ENCODE data around the gene HES6. TPM values are rescaled to one million over a fixed set of nuclear protein-coding genes. Genes with fewer than 3 reads are reported as not detected.

Gene HES6
- total RNA-seq, 4 donors from 2014 or later, result 10.9 to 49.1 (median 27.2) TPM

DNA sequence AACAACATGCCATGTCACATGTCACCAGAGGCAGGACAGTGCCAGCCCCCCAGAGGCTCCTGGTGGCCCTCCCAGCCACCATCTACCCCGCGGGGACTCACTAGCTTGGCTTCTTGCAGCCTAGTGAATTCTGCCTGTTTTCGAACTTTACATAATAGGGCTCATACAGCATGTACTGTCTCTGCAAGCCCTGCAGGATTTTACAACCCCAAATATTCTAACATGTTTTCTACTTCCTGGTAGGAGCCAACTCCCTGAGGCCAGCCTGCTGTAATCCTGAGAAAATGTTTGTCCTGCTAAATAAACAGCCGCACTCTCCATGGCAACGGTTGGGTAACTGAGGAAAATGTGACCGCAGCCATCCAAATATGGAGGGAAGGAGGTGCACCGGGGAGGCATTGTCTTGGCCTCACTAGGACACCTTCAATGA lies 45.8 kb upstream of the HES6 start:
- peak; percentile 67 to 83 for DNase-seq
- H3K9me3 ChIP-seq, result no peaks in the 10 kb centered on the region
- H3K4me1 ChIP-seq, result peaks cover 59 to 68% of the 10 kb centered on the region in 2 donors
- no peaks in the 10 kb centered on the region for H3K27me3 ChIP-seq
- H3K36me3 ChIP-seq, result no peaks in the 10 kb centered on the region
- peak; percentile 5 for ATAC-seq
- peak overlapping the region in 1 of 4 donors; percentile 72 for H3K4me3 ChIP-seq
- intact Hi-C loops (cut with DNase I; ENCODE audit: low total_unique reads) (loop anchor here (2.0 kb wide), 1 partner anchor 43 kb away; no protein-coding TSS in a partner anchor), in situ Hi-C loops (cut with MboI; ENCODE audit: low sequenced_read_pairs in 4 of 4) (no loop called here)
- TF ChIP-seq, protein P1, sequence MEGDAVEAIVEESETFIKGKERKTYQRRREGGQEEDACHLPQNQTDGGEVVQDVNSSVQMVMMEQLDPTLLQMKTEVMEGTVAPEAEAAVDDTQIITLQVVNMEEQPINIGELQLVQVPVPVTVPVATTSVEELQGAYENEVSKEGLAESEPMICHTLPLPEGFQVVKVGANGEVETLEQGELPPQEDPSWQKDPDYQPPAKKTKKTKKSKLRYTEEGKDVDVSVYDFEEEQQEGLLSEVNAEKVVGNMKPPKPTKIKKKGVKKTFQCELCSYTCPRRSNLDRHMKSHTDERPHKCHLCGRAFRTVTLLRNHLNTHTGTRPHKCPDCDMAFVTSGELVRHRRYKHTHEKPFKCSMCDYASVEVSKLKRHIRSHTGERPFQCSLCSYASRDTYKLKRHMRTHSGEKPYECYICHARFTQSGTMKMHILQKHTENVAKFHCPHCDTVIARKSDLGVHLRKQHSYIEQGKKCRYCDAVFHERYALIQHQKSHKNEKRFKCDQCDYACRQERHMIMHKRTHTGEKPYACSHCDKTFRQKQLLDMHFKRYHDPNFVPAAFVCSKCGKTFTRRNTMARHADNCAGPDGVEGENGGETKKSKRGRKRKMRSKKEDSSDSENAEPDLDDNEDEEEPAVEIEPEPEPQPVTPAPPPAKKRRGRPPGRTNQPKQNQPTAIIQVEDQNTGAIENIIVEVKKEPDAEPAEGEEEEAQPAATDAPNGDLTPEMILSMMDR (IDR thresholded peaks at IDR 0.05 in 4 of 5, conservative IDR thresholded peaks at IDR 0.05 in 1 of 5), result no peak
- no peak for TF ChIP-seq POLR2A (IDR thresholded peaks at IDR 0.05)
- peak overlapping the region; percentile 90 to 96 (median 92) for H3K27ac ChIP-seq

DNA sequence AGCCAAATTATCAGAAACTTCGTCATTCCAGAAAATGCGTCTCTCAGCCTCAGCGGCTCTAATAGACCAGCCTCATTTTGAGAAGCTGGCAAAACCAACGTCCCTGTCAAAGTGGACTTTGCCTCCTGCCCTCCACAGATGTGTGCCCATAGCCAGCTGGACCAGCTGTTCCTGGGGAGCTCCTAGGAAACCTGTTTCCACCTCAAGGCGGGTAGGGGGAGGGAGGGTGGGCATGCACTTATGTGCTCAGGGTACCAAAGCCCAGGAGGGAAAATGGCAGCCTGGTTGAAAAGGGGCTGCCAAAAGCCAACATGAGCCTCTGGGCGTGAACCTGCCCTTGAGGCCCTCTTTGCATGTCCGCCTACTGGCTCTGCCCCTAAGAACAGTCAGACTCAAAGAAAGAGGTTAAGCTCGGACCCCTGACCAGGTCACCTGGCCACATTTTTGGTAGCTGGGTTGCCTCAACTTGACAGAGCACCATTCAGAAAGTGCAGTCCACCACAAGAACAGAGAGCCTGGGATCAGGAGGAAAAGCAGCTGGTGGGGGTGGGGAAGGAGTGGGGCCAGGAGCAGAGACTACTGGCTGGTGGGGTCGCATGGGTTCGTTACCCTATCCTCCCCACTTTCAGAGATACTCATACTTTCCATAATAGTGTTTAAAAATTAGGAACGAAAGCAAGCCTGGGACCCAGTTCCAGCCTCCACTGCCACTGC lies 45.1 kb upstream of the HES6 start:
- no peak overlapping the region for H3K4me3 ChIP-seq
- TF ChIP-seq, protein P1 (IDR thresholded peaks at IDR 0.05 in 4 of 5, conservative IDR thresholded peaks at IDR 0.05 in 1 of 5), result no peak
- TF ChIP-seq POLR2A (IDR thresholded peaks at IDR 0.05), result no peak
- H3K4me1 ChIP-seq, result peaks cover 61 to 68% of the 10 kb centered on the region in 2 donors
- H3K27me3 ChIP-seq, result no peaks in the 10 kb centered on the region
- intact Hi-C loops (cut with DNase I; ENCODE audit: low total_unique reads) (no loop called here), in situ Hi-C loops (cut with MboI; ENCODE audit: low sequenced_read_pairs in 4 of 4) (no loop called here)
- DNase-seq (no peak), ATAC-seq (no peak)
- H3K9me3 ChIP-seq, result no peaks in the 10 kb centered on the region
- no peaks in the 10 kb centered on the region for H3K36me3 ChIP-seq
- peak overlapping the region; percentile 90 to 96 (median 92) for H3K27ac ChIP-seq

DNA sequence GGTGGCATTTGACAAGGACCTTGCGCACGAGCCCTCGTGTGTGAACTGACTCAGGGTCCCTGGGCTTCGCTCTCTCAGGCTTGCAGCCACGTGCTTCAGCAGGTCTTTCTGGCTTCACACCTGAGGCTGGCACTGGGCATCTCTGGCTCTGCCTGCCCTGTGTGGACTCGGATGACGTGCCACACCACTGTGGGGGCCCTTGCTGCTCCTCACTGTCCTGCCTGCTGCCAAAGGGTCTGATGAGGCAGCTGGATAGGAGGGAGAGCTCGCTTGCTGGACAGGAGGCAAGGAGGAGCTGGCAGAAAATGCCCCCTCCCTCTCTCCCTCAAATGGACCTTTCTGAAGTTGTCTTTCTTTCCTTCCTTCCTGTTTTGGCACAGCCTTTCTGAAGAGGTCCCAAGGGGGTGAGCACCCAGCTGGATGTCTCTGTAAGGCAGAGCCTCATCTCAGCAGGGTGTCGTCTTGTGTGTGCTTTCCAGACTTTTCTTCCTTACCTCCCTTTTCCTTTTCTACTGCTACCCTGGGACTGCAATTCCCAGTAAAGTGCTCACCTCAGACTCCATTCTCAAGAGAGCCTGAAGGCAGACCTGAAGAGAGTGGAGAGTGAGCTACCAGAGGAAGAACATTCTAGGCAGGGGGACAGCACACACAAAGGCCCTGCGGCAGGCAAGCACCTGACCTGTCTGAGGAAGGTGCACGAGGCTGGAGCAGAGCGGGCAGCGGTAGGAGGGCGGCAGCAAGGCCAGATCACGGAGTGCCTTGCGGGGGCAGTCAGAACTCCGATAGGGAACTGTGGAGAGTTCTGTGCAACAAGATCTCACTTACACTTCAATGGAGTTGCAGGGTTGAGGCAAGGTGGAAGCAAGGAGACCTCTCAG lies 43.3 kb upstream of the HES6 start:
- Histone ChIP-seq H3K9me3 (no peaks in the 10 kb centered on the region), H3K4me3 (no peak overlapping the region), H3K27ac (peak overlapping the region in 1 of 4 donors; percentile 3), H3K27me3 (no peaks in the 10 kb centered on the region), H3K4me1 (peaks cover 66 to 80% of the 10 kb centered on the region in 2 donors), H3K36me3 (no peaks in the 10 kb centered on the region)
- DNase-seq (no peak), ATAC-seq (no peak)
- intact Hi-C loops (cut with DNase I; ENCODE audit: low total_unique reads) (no loop called here), in situ Hi-C loops (cut with MboI; ENCODE audit: low sequenced_read_pairs in 4 of 4) (no loop called here)
- TF ChIP-seq, protein P1 (IDR thresholded peaks at IDR 0.05 in 4 of 5, conservative IDR thresholded peaks at IDR 0.05 in 1 of 5), result no peak
- TF ChIP-seq POLR2A (IDR thresholded peaks at IDR 0.05), result no peak

DNA sequence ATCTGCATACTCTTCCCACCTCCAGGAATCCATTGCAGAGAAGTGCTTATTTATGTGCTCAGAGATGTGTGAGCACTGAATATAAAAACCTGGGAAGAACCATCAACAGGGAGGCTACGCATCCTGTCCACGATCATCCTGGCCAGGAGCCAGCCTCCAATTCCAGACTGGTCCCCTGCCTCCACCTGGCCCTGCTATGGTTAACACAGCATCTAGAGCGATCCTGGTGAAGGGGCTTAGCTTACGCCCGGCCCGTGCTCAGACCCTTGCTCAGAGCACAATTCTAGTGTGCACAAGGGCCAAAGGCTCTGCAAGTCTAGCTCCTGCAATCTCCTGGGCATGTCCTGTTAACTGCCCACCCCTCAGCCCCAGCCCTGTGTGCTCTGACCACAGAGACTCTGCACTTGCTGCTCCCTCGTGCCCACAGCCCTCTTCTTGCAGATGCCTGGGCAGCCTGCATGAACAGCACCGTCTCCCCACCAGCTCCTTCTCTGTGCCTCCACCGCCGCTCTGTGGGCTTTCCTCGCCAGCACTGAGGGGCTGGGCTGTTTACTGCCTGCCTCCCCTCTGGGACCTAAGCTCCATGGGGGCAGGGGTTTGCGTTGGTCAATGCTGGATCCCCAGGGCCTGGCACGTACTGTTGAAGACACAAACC lies 42.1 kb upstream of the HES6 start:
- Histone ChIP-seq H3K27ac (no peak overlapping the region), H3K9me3 (no peaks in the 10 kb centered on the region), H3K4me3 (no peak overlapping the region), H3K36me3 (peaks cover 0 to 7% of the 10 kb centered on the region in 2 donors), H3K27me3 (no peaks in the 10 kb centered on the region), H3K4me1 (peaks cover 55 to 71% of the 10 kb centered on the region in 2 donors)
- in situ Hi-C loops (cut with MboI; ENCODE audit: low sequenced_read_pairs in 4 of 4), result no loop called here
- DNase-seq (no peak), ATAC-seq (no peak)
- TF ChIP-seq POLR2A (IDR thresholded peaks at IDR 0.05), result no peak
- TF ChIP-seq, protein P1 (IDR thresholded peaks at IDR 0.05 in 4 of 5, conservative IDR thresholded peaks at IDR 0.05 in 1 of 5), result no peak
- intact Hi-C loops (cut with DNase I; ENCODE audit: low total_unique reads), result no loop called here

Measured in gastrocnemius medialis (tissue), 4 donors.